PC-3 (cell line): ENCODE results near the gene NEDD4L. TPM values are rescaled to one million over a fixed set of nuclear protein-coding genes. Genes with fewer than 3 reads are reported as not detected.

ENCODE experiments used
- microRNA-seq: library from miRNA; unstranded; fragments of <30 nt; microRNA quantifications from one replicate; pipeline ENCODE4 v1.1.0, GENCODE V29; 2020; ENCODE audit not compliant: unreplicated experiment
- total RNA-seq: library from RNA; depleted of rRNA; stranded (reverse); fragments of >200 nt; gene quantifications from 2 replicates; pipeline ENCODE4 v1.2.3, GENCODE V29; 2014; rRNA removed

Gene NEDD4L
- total RNA-seq, 1 experiment from 2014 or later, result 105 TPM

Small RNA genes within 50 kb of the gene (microRNA-seq; reads per million reads assigned to microRNA genes)
- gene MIR3591, result not detected

Other genes starting within 250 kb of the NEDD4L start
- gene ATP8B1, start 240.9 kb upstream of the NEDD4L start, total RNA-seq, result 18.4 and 24.8 TPM in 2 replicates